ENCODE results near the gene EXOSC7. TPM values are rescaled to one million over a fixed set of nuclear protein-coding genes. Genes with fewer than 3 reads are reported as not detected.

EXOSC7 gene
- total RNA-seq, 4 donors from 2014 or later, result 57.4 to 80.3 (median 60.9) TPM

GRCh38 chr3:44930911-44931310 is 45.1 kb upstream of the EXOSC7 start:
- Histone ChIP-seq H3K9me3 (no peaks in the 10 kb centered on the region), H3K27me3 (no peaks in the 10 kb centered on the region), H3K4me3 (no peak overlapping the region), H3K36me3 (peaks cover 0 to 61% of the 10 kb centered on the region in 2 donors), H3K27ac (no peak overlapping the region), H3K4me1 (no peaks in the 10 kb centered on the region)
- no peak for TF ChIP-seq CTCF (IDR thresholded peaks at IDR 0.05 in 4 of 5, conservative IDR thresholded peaks at IDR 0.05 in 1 of 5)
- no peak for ATAC-seq
- no peak for DNase-seq
- in situ Hi-C loops (cut with MboI; ENCODE audit: low sequenced_read_pairs in 4 of 4), result no loop called here
- intact Hi-C loops (cut with DNase I; ENCODE audit: low total_unique reads), result no loop called here

- ATAC-seq (no peak), DNase-seq (no peak)
- Histone ChIP-seq H3K9me3 (no peaks in the 10 kb centered on the region), H3K4me1 (no peaks in the 10 kb centered on the region), H3K27me3 (no peaks in the 10 kb centered on the region), H3K27ac (no peak overlapping the region), H3K36me3 (peaks cover 0 to 52% of the 10 kb centered on the region in 2 donors), H3K4me3 (no peak overlapping the region)
- intact Hi-C loops (cut with DNase I; ENCODE audit: low total_unique reads), result no loop called here
- TF ChIP-seq CTCF (IDR thresholded peaks at IDR 0.05 in 4 of 5, conservative IDR thresholded peaks at IDR 0.05 in 1 of 5), result no peak
- no peak for TF ChIP-seq POLR2A (IDR thresholded peaks at IDR 0.05)
- in situ Hi-C loops (cut with MboI; ENCODE audit: low sequenced_read_pairs in 4 of 4), result no loop called here
Measured at GRCh38 chr3:44931791-44932190, 44.3 kb upstream of the EXOSC7 start.

GRCh38 chr3:44932271-44932670 is 43.8 kb upstream of the EXOSC7 start:
- H3K27me3 ChIP-seq, result no peaks in the 10 kb centered on the region
- H3K4me3 ChIP-seq, result no peak overlapping the region
- ATAC-seq (no peak), DNase-seq (no peak)
- in situ Hi-C loops (cut with MboI; ENCODE audit: low sequenced_read_pairs in 4 of 4), result no loop called here
- no peak overlapping the region for H3K27ac ChIP-seq
- H3K4me1 ChIP-seq, result no peaks in the 10 kb centered on the region
- TF ChIP-seq CTCF (IDR thresholded peaks at IDR 0.05 in 4 of 5, conservative IDR thresholded peaks at IDR 0.05 in 1 of 5), result no peak
- TF ChIP-seq POLR2A (IDR thresholded peaks at IDR 0.05), result no peak
- intact Hi-C loops (cut with DNase I; ENCODE audit: low total_unique reads), result no loop called here
- peaks cover 0 to 47% of the 10 kb centered on the region in 2 donors for H3K36me3 ChIP-seq
- no peaks in the 10 kb centered on the region for H3K9me3 ChIP-seq

- Histone ChIP-seq H3K27me3 (no peaks in the 10 kb centered on the region), H3K9me3 (no peaks in the 10 kb centered on the region), H3K4me1 (no peaks in the 10 kb centered on the region), H3K27ac (no peak overlapping the region), H3K36me3 (peaks cover 0 to 38% of the 10 kb centered on the region in 2 donors), H3K4me3 (no peak overlapping the region)
- no peak for TF ChIP-seq POLR2A (IDR thresholded peaks at IDR 0.05)
- TF ChIP-seq CTCF (IDR thresholded peaks at IDR 0.05 in 4 of 5, conservative IDR thresholded peaks at IDR 0.05 in 1 of 5), result no peak
- ATAC-seq, result no peak
- intact Hi-C loops (cut with DNase I; ENCODE audit: low total_unique reads) (no loop called here), in situ Hi-C loops (cut with MboI; ENCODE audit: low sequenced_read_pairs in 4 of 4) (no loop called here)
- no peak for DNase-seq
Measured at GRCh38 chr3:44932986-44933944, 42.8 kb upstream of the EXOSC7 start.
